NCI-H187 treated with DMSO at 0.1 percent for 48 hours (cell line): ENCODE data around the gene FYB2.

Source experiments
- DNase-seq: peaks from one replicate; lab custom pipeline; 2025; lab: John Stamatoyannopoulos, UW

The FYB2 gene

DNA sequence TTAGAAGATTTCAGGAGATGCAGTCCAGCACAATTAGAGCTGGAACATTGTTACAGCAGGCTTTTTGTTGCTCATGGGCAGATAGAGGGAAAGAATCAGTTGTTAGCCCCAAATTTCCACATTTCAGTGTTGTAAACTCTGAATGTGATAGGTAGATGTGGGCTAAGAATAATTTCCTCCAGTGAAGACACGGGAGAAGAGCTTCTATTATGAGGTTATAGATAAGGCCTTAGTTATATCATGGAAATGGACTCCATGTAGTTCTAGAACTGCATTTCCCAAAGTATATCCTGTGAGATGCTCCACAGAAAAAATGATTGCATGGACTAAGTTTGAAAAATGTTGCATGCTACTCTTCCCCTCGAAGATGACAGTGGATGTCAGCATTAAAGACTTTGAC is 109.2 kb downstream of the FYB2 start:
- no peak for DNase-seq

DNA sequence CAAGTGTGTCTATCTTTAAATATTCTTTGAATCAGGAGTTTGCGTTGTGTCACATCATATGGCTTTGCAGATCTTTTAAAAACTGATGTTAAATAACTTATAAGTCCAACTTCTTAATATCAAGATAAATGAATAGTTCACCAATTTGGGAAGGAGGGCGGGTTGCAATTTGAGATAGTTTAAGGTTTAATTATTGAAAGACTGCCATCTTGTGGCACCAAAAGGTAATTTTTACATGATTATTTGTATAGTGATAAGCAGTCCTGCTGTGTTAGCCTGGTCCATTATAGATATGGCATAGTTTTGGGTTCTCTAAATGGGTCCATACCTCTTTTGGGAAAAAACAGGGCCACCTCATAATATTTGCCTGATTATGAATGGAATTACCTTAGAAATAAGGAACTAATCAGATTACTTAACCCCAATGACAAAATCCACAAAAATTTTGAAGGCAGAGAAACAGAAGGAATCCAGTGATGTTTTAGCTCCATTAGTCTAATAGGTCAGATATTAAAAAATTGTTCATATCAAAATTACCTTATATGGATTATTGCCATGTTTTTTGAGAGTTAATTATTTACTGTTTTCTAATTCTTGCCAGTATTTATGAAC is 109.8 kb downstream of the FYB2 start:
- DNase-seq, result no peak

DNA sequence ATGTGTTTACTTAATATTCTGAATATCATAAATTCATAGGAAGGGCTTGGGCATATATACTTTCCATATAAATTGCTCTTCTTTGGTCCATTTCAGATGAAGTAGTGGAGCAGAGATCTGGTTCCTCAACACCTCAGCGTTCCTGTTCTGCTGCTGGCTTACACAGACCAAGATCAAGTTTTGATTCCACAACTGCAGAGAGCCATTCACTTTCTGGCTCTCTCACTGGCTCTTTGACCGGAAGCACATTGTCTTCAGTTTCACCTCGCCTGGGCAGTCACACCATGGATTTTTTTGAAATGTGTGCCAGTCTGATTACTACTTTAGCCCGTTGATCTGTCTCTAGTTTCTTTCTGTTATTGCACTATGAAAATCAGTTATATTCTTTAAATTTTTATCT is 111.8 kb downstream of the FYB2 start:
- no peak for DNase-seq

DNA sequence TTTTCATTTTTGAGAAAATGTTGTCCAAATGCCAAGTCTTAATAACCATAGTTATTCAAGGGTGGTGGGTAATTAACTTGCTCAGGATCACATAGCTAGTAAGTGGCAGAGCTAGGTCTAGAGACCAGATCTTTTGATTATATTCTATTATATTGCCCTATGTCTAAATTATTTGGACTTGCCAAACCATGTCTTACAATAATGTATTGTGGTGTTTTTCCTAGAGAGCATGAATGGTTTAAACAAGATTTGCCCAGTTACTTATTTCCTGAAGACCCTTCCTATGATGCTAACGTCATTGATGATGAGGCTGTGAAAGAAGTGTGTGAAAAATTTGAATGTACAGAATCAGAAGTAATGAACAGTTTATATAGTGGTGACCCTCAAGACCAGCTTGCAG is 115.5 kb downstream of the FYB2 start:
- no peak for DNase-seq

DNA sequence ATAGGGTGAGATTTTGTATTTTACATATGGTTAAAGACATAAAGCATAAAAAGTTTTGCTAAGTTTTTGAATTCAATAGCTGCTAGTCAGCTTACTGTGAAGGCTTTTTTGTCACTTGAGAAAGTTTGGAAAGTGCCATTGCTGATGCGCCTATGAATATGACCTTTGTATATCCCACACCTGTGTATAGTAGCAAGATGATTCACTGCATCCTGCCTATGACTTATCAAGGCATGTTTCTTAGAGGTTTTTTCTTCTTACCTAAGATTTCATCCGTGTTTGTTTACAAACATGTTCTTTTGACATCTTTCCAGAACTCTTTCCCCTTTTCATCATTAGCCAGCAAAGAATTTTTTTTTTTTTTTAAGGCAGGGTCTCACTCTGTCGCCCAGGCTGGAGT is 122.5 kb downstream of the FYB2 start:
- DNase-seq, result no peak

DNA sequence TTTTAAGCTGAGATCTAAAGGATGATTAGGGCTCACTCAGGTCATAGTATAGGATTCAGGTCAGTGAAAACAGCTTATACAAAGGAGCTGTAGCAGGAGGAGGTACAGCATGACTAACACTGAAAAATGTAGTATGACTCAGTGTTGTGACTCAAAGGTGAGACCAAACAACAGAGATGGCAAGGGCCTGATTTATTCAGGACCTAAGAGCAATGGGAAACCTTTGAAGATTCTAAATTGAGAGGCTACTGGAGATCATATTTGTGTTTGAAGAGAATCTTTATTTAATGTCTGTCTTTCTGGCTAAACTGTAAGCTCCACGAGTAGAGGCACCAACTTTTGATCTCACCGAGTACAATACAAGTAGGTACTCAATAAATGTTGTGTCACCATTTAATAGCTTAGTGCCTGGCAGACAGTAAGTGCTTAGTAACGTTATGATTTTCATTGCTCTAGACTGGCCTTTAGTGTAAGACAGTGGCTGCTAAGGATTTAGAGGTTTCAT is 130.6 kb downstream of the FYB2 start:
- DNase-seq, result no peak

DNA sequence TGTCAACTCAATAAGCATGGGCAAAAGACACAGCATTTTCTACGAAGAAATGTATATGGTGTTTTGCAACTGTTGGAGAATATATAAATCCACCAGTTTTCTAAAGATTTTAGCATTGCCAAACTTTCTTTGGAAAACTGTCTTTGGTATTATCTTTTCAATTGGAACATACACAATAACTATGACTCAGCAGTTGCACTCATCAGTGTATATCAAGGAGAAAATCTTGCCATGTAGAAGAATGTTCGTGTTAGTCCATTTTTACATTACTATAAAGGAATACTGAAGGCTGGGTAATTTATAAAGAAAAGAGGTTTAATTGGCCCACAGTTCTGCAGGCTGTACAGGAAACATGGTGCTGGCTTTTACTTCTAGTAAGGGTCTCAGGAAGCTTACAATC is 133.0 kb downstream of the FYB2 start:
- DNase-seq, result no peak

DNA sequence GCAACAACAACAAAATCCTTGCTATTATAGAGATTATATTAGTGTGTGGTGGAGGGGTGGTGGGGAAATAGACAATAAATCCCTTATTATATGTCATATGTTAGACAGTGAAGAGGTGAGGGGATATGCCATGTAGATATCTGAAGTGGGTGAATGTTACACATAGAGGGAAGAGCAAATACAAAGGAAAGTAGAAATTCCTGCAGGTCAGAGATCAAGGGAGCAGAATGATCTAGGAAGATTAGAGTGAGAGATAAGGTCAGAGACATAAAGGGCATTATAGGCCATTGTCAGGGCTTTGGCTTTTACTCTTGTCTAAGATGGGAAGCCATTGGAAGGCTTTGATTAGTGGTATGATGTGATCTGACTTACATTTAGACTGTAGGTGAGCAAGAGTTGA is 135.6 kb downstream of the FYB2 start:
- no peak for DNase-seq

DNA sequence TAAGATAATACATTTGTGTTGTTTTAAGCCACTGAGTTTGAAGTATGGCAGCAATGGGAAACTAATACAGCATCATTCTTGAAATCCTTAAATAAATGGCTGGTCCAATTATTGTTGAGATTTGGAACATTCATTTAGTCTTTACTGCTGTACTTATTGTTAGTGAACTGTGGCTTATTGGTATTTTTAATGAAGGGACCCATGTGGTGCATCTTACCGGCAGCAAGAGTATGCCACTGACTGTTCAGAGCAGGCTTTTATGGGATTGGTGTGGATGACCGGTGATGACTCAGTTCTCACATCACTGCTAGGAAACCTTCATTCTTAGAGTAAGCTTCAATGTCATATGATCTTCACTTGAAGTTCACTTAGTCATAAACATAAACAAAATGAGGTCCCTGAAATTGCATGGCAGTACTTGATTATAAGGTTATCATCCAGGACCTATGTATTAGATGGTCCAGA is 142.6 kb downstream of the FYB2 start:
- no peak for DNase-seq

DNA sequence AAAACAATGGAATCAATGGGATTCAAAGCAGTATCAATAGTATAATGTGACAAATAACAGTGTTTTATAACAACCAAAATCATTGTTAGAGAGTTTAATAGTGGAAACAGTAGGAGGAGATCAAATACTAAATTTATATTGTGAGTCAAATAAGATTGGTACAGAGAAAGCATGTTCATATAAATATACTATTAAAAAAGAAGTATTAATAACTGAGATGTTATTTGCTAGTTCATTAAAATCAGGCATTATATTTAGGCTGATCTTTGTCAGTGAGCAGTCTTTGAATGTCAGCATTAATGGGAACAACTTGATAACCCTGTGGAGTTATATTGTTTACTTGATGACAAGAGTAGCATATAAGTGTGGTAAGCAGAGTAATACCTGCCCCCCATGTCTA is 143.4 kb downstream of the FYB2 start:
- no peak for DNase-seq

DNA sequence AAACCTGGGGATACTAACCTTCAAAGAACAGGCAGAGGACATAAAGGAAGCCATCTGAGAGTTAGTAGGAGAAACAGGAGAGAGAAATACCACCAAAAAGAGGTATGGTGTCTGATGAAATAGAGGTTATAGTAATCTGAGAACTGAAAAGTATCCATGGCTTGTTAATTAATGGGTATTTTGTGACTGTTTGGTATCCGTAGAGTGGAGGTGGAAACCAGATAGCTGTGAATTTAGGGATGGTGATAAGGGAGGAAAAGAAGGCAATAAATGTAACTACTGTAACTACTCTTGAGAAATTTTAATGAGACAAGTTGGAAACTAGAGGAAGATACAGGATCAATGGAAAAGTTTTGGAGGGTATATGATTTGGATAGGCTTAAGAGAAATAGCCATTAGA is 146.6 kb downstream of the FYB2 start:
- DNase-seq, result no peak

DNA sequence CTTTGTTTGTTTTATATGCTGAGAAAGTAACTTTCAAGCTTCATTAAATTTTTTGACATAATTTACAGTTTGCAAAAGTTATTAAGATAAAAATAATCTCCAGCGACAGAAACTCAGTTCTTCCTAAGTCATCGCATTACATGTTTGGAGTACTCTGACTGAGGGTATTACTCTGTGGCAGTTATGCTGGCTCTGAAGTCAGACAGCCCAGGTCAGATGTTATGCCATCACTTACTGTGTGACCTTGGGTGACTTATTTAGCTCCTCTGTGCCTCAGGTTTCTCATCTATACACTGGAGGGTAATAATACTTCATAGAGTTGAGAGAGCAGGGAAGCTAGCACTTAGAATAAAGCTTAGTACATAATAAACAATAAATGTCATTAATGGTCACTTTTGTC is 147.7 kb downstream of the FYB2 start:
- no peak for DNase-seq

DNA sequence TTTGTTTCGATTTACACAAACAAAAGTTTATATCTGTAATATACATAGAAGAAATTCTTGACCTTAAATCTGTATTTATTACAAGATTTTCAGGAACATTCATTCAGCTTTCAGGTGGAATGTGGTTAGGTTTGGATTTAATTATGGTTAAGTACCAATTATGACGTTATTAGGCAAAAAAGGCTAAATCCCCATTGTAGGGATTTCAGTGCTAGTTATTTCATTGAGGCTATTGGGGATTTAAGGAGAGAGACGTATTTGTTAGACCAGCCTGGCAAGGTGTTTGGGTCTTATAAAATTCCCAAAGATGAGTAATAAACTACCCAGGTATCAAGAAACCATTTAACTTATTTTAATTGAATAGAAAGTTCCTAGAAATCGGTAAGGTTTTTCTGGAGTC is 148.1 kb downstream of the FYB2 start:
- DNase-seq, result no peak

DNA sequence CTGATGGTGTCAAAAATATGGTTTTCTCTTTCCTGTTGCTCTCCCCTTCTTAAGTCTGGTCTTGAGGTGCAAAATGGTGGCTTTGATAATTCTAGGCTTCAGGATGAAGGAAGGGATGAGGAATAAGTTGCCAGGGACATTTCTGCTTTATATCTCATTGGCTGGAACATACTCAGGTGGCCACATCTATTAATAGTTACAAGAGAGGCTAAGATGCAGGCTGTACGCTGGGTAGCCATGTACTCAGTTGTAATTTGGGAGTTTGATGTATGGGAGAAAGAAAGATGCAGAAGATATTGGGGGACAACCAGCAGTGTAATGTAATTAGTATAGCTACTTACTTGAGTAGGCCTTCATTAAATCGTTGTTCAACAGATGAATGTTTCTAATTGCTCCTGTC is 148.9 kb downstream of the FYB2 start:
- no peak for DNase-seq
